K562 (cell line): Measurements from ENCODE around the gene GAB2. TPM values are rescaled to one million over a fixed set of nuclear protein-coding genes. Genes with fewer than 3 reads are reported as not detected.
A peak's percentile ranks its signal among the peaks of the same experiment; 100 is the strongest.

ENCODE experiments used
- CTBP1 ChIP-seq: fragments of 450-650 bp; IDR thresholded peaks from 2 replicates; pipeline ENCODE4 v1.6.1; 2016; ENCODE audit warnings: borderline replicate concordance
- CXXC5 ChIP-seq: fragments of 250-450 bp; sonication (Bioruptor Pico); IDR thresholded peaks from 2 replicates; pipeline ENCODE4 v1.8.0; 2022; ENCODE audit warnings: inconsistent platforms, mild to moderate bottlenecking, moderate library complexity
- ILK ChIP-seq: fragments of 450-650 bp; IDR thresholded peaks from 2 replicates; pipeline ENCODE4 v1.6.1; 2016; ENCODE audit warnings: missing genetic modification characterization, low read depth, mild to moderate bottlenecking, missing compliant biosample characterization, moderate library complexity, borderline replicate concordance
- KAT8 ChIP-seq: fragments of 450-650 bp; IDR thresholded peaks from 2 replicates; pipeline ENCODE4 v1.6.1; 2016; ENCODE audit warnings: low read depth, mild to moderate bottlenecking
- KDM1A ChIP-seq, 2 experiments: fragments of 450-650 bp; IDR thresholded peaks; 2 replicates each; pipeline ENCODE4 v1.6.1; 2016; ENCODE audit warnings: mild to moderate bottlenecking in 2 of 2
- NR1H2 ChIP-seq: sonication (generic); formaldehyde crosslinking; IDR thresholded peaks from 2 replicates; pipeline ENCODE4 v1.4.0; 2020; ENCODE audit warnings: mild to moderate bottlenecking, missing genetic modification reagents
- POU5F1 ChIP-seq: fragments of 150-350 bp; IDR thresholded peaks from 2 replicates; pipeline ENCODE4 v1.6.1; 2014; ENCODE audit warnings: borderline replicate concordance, low read length, low read depth, mild to moderate bottlenecking; ENCODE audit not compliant: partially characterized antibody
- PPARD ChIP-seq: fragments of 250-450 bp; sonication (Bioruptor Pico); IDR thresholded peaks from 2 replicates; pipeline ENCODE4 v1.8.0; 2022; ENCODE audit warnings: inconsistent platforms, mild to moderate bottlenecking, moderate library complexity
- SLC30A9 ChIP-seq: fragments of 250-450 bp; sonication (Bioruptor Pico); IDR thresholded peaks from 2 replicates; pipeline ENCODE4 v1.8.0; 2022; ENCODE audit warnings: mild to moderate bottlenecking, moderate library complexity
- SREBF2 ChIP-seq: sonication (generic); formaldehyde crosslinking; IDR thresholded peaks from 2 replicates; pipeline ENCODE4 v1.4.0; 2020; ENCODE audit warnings: mild to moderate bottlenecking, missing genetic modification reagents
- SRF ChIP-seq, 2 experiments: fragments of 250-450, 450-650 bp in 1 of 2; sonication (Bioruptor Pico) in 1 of 2; sonication (generic) in 1 of 2; formaldehyde crosslinking; IDR thresholded peaks; 2 replicates each; pipeline versions ENCODE4 v1.5.0 to v1.5.1; 2020 to 2022; ENCODE audit warnings: mild to moderate bottlenecking in 1 of 2, missing genetic modification reagents in 1 of 2
- ZNF668 ChIP-seq: fragments of 250-450 bp; sonication (Bioruptor Pico); IDR thresholded peaks from 2 replicates; pipeline ENCODE4 v1.8.0; 2022; ENCODE audit warnings: mild to moderate bottlenecking, inconsistent platforms
- polyA plus RNA-seq, 8 experiments: library from polyadenylated mRNA; depleted of rRNA in 4 of 8; stranded (reverse) in 5 of 8; unstranded in 3 of 8; fragments of >200 nt; fragmentation: Nextera tagmentation in 2 of 8; fragmentation: Illumina TruSeq in 1 of 8; extraction: Ambion mirVana in 2 of 8; extraction: Trizol in 1 of 8; gene quantifications; 2 replicates each; pipeline versions ENCODE4 v1.2.1 to v1.2.3, GENCODE V29; 2011 to 2014; ENCODE audit warnings: inconsistent platforms in 1 of 8, missing spikeins in 1 of 8
- total RNA-seq, 7 experiments: library from RNA; depleted of rRNA in 6 of 7; stranded (reverse); fragments of >200 nt in 6 of 7; fragmentation: Illumina TruSeq in 2 of 7; extraction: Trizol in 2 of 7; gene quantifications; 2 replicates each; pipeline versions ENCODE4 v1.2.1 to v1.2.3, GENCODE V29; 2011 to 2021; ENCODE audit warnings: low replicate concordance in 1 of 7
- TF ChIP-seq, protein P1 (sequence below), 2 experiments: IDR thresholded peaks; 2 replicates each; pipeline ENCODE4 v1.6.1; 2011; ENCODE audit warnings: borderline replicate concordance in 1 of 2, control low read depth in 1 of 2, low read depth in 1 of 2, low read length in 1 of 2, mild to moderate bottlenecking in 1 of 2, mixed read lengths in 1 of 2, moderate library complexity in 1 of 2; ENCODE audit not compliant: insufficient read depth in 1 of 2, insufficient read length in 1 of 2, poor library complexity in 1 of 2, severe bottlenecking in 1 of 2; ENCODE audit errors: extremely low read depth in 1 of 2
- TF ChIP-seq, protein P2 (sequence below): fragments of 450-650 bp; IDR thresholded peaks from 2 replicates; pipeline ENCODE4 v1.6.1; 2016; ENCODE audit warnings: antibody characterized with exemption
- TF ChIP-seq, protein P3 (sequence below): fragments of 200-800 bp; sonication (Bioruptor generic); IDR thresholded peaks from 2 replicates; pipeline ENCODE4 v1.6.1; 2017; ENCODE audit warnings: missing genetic modification characterization, missing compliant biosample characterization
- TF ChIP-seq, protein P4 (sequence below): fragments of 450-650 bp; IDR thresholded peaks from 2 replicates; pipeline ENCODE4 v1.6.1; 2016; ENCODE audit warnings: low read depth

Gene GAB2
- total and polyA plus RNA-seq, 9 of the 15 experiments (the other 6 are each of a cell fraction or from before 2014, with no cell fraction given), result 2.3 to 35.2 (median 16.1) TPM

DNA sequence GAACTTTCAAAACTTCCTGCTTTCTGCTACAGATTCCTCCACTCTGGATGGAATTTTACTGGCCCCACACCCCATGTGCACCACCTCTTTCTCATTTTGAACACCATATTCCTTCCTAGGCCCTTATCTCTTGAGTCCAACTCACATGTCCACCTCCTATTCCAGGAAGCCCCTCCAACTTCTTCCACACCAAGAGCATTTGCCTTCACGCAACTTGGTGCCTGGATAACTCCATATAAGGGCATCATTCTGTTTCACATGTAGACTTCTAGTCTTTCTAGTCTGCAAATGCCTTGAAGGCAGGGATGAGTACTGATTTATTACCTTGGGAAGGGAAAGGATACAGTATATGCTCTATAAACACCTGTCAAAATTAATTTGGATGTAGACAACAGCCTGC is 17.5 kb downstream of the GAB2 start (continued):
- TF ChIP-seq, protein P1, sequence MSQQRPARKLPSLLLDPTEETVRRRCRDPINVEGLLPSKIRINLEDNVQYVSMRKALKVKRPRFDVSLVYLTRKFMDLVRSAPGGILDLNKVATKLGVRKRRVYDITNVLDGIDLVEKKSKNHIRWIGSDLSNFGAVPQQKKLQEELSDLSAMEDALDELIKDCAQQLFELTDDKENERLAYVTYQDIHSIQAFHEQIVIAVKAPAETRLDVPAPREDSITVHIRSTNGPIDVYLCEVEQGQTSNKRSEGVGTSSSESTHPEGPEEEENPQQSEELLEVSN (IDR thresholded peaks at IDR 0.05; ENCODE audit: borderline replicate concordance in 1 of 2, extremely low read depth in 1 of 2, insufficient read depth in 1 of 2, insufficient read length in 1 of 2, low read depth in 1 of 2, low read length in 1 of 2, poor library complexity in 1 of 2, severe bottlenecking in 1 of 2), result no peak
- TF ChIP-seq NR1H2 (CRISPR knock-in tag), result no peak
- no peak for TF ChIP-seq ILK (tag)
- TF ChIP-seq, protein P2, sequence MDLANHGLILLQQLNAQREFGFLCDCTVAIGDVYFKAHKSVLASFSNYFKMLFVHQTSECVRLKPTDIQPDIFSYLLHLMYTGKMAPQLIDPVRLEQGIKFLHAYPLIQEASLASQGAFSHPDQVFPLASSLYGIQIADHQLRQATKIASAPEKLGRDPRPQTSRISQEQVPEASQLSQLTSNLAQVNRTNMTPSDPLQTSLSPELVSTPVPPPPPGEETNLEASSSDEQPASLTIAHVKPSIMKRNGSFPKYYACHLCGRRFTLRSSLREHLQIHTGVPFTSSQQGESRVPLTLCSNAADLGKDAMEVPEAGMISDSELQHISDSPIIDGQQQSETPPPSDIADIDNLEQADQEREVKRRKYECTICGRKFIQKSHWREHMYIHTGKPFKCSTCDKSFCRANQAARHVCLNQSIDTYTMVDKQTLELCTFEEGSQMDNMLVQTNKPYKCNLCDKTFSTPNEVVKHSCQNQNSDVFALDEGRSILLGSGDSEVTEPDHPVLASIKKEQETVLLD, result no peak
- TF ChIP-seq, protein P3, sequence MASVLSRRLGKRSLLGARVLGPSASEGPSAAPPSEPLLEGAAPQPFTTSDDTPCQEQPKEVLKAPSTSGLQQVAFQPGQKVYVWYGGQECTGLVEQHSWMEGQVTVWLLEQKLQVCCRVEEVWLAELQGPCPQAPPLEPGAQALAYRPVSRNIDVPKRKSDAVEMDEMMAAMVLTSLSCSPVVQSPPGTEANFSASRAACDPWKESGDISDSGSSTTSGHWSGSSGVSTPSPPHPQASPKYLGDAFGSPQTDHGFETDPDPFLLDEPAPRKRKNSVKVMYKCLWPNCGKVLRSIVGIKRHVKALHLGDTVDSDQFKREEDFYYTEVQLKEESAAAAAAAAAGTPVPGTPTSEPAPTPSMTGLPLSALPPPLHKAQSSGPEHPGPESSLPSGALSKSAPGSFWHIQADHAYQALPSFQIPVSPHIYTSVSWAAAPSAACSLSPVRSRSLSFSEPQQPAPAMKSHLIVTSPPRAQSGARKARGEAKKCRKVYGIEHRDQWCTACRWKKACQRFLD (CRISPR knock-in tag), result 0 out of 2 replicates have a peak, but pooled peaks have one; percentile 40
- TF ChIP-seq KDM1A (IDR thresholded peaks at IDR 0.05), result 0 out of 4 replicates have a peak, but pooled peaks of 1 of the 2 experiments have one; percentile 28
- TF ChIP-seq ZNF668, result no peak
- TF ChIP-seq KAT8, result no peak
- TF ChIP-seq CXXC5 (CRISPR knock-in tag), result peak; percentile 55
- TF ChIP-seq, protein P4, sequence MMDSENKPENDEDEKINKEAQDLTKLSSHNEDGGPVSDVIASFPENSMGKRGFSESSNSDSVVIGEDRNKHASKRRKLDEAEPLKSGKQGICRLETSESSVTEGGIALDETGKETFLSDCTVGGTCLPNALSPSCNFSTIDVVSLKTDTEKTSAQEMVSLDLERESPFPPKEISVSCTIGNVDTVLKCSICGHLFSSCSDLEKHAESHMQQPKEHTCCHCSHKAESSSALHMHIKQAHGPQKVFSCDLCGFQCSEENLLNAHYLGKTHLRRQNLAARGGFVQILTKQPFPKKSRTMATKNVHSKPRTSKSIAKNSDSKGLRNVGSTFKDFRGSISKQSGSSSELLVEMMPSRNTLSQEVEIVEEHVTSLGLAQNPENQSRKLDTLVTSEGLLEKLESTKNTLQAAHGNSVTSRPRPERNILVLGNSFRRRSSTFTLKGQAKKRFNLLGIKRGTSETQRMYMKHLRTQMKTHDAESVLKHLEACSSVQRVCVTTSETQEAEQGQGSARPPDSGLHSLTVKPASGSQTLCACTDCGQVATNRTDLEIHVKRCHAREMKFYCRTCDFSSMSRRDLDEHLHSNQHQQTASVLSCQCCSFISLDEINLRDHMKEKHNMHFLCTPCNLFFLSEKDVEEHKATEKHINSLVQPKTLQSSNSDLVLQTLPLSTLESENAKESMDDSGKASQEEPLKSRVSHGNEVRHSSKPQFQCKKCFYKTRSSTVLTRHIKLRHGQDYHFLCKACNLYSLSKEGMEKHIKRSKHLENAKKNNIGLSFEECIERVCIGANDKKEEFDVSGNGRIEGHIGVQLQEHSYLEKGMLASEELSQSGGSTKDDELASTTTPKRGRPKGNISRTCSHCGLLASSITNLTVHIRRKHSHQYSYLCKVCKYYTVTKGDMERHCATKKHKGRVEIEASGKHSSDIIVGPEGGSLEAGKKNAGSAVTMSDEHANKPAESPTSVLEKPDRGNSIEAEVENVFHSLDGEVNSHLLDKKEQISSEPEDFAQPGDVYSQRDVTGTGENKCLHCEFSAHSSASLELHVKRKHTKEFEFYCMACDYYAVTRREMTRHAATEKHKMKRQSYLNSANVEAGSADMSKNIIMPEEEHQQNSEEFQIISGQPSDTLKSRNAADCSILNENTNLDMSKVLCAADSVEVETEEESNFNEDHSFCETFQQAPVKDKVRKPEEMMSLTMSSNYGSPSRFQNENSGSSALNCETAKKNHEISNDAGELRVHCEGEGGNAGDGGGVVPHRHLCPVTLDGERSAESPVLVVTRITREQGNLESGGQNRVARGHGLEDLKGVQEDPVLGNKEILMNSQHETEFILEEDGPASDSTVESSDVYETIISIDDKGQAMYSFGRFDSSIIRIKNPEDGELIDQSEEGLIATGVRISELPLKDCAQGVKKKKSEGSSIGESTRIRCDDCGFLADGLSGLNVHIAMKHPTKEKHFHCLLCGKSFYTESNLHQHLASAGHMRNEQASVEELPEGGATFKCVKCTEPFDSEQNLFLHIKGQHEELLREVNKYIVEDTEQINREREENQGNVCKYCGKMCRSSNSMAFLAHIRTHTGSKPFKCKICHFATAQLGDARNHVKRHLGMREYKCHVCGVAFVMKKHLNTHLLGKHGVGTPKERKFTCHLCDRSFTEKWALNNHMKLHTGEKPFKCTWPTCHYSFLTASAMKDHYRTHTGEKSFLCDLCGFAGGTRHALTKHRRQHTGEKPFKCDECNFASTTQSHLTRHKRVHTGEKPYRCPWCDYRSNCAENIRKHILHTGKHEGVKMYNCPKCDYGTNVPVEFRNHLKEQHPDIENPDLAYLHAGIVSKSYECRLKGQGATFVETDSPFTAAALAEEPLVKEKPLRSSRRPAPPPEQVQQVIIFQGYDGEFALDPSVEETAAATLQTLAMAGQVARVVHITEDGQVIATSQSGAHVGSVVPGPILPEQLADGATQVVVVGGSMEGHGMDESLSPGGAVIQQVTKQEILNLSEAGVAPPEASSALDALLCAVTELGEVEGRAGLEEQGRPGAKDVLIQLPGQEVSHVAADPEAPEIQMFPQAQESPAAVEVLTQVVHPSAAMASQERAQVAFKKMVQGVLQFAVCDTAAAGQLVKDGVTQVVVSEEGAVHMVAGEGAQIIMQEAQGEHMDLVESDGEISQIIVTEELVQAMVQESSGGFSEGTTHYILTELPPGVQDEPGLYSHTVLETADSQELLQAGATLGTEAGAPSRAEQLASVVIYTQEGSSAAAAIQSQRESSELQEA, result no peak
- no peak for TF ChIP-seq SREBF2
- no peak for TF ChIP-seq POU5F1
- TF ChIP-seq CTBP1, result peak; percentile 52; the same call in 1 of the 2 replicates
- TF ChIP-seq PPARD, result no peak
- no peak for TF ChIP-seq SLC30A9 (CRISPR knock-in tag)
- TF ChIP-seq SRF (CRISPR knock-in tag; IDR thresholded peaks at IDR 0.05), result peak; percentile 92 to 99
